Mucosa of descending colon (tissue), 3 donors: Measurements from ENCODE around the gene VSIG10. TPM values are rescaled to one million over a fixed set of nuclear protein-coding genes. Genes with fewer than 3 reads are reported as not detected.
A peak's percentile ranks its signal among the peaks of the same experiment; 100 is the strongest.

Source experiments
- ATAC-seq: fragments of 200-7000 bp; cut with Tn5 transposase; one replicate; pipeline ENCODE4 v1.9.1; 2020; ENCODE audit warnings: mild to moderate bottlenecking, moderate library complexity
- DNase-seq, 3 donors: peaks; one replicate each; pipeline ENCODE4 v3.0.0-alpha.2; 2020
- H3K36me3 ChIP-seq: fragments of 200-600 bp; one replicate; pipeline ENCODE4 v1.8.0; 2021; ENCODE audit warnings: low read depth, mild to moderate bottlenecking
- H3K4me1 ChIP-seq: fragments of 200-600 bp; one replicate; pipeline ENCODE4 v1.8.0; 2021; ENCODE audit warnings: low read depth, mild to moderate bottlenecking
- H3K4me3 ChIP-seq: fragments of 200-600 bp; one replicate; pipeline ENCODE4 v1.8.0; 2021; ENCODE audit warnings: mild to moderate bottlenecking
- H3K9me3 ChIP-seq: fragments of 200-600 bp; one replicate; pipeline ENCODE4 v1.8.0; 2021; ENCODE audit warnings: mild to moderate bottlenecking
- CTCF ChIP-seq: fragments of 200-600 bp; IDR thresholded peaks from one replicate; pipeline ENCODE4 v1.8.0; 2022; ENCODE audit warnings: antibody characterized with exemption, mild to moderate bottlenecking
- intact Hi-C, 2 donors: fragments of 100-400 bp; cut with DNase I in 1 of 2; cut with micrococcal nuclease in 1 of 2; formaldehyde crosslinking; loops; one replicate each; pipeline versions ENCODE4 v1.11.0 to v1.11.1; 2022; cut with DNase I, micrococcal nuclease
- total RNA-seq, 3 donors: library from RNA; stranded (reverse); fragmentation: NEBNext Ultra II Directional in 2 of 3; extraction: Animal tissue kit (Norgen Biotek cat#: 25700) in 2 of 3; gene quantifications; one replicate each; pipeline versions ENCODE4 v1.2.1 to v1.2.4, GENCODE V29; 2021 to 2023
- donor health status: DM: no; HTN: no; CAD: no; lungs with moderate emphysema.
- donor health status: DM: no; HTN: no; CAD: no.
- donor health status: DM: no; HTN: yes; CAD: no.

The VSIG10 gene
- total RNA-seq, 3 donors from 2014 or later = 56.2 to 131 (median 68.7) TPM

GRCh38 chr12:118063576-118064391 lies 40.0 kb downstream of the VSIG10 start:
- ATAC-seq (peak; percentile 43), DNase-seq (peak in 1 of 3 donors; percentile 28)
- no peak for TF ChIP-seq CTCF
- intact Hi-C loops = no loop called here
- Histone ChIP-seq H3K36me3 (no peaks in the 10 kb centered on the region), H3K9me3 (no peaks in the 10 kb centered on the region), H3K4me3 (no peak overlapping the region), H3K4me1 (peaks cover 23% of the 10 kb centered on the region)

- Histone ChIP-seq H3K4me3 (peak overlapping the region; percentile 58), H3K9me3 (no peaks in the 10 kb centered on the region), H3K36me3 (no peaks in the 10 kb centered on the region), H3K4me1 (peaks cover 23% of the 10 kb centered on the region)
- ATAC-seq (peak; percentile 48), DNase-seq (peak; percentile 56 to 66 (median 60))
- intact Hi-C loops = no loop called here
- no peak for TF ChIP-seq CTCF
Measured at GRCh38 chr12:118061873-118062843, 41.7 kb downstream of the VSIG10 start.

- H3K36me3 ChIP-seq = no peaks in the 10 kb centered on the region
- H3K9me3 ChIP-seq = no peaks in the 10 kb centered on the region
- no peak for TF ChIP-seq CTCF
- H3K4me1 ChIP-seq = peaks cover 29% of the 10 kb centered on the region
- peak within 1 kb of the TSS; percentile 58 for H3K4me3 ChIP-seq
- DNase-seq (peak; percentile 80 to 85 (median 84)), ATAC-seq (peak; percentile 52)
- intact Hi-C loops = no loop called here
Measured at GRCh38 chr12:118061011-118061872, 42.6 kb downstream of the VSIG10 start, which contains the start of gene WSB2. WSB2 (minus strand) TSS chr12:118061179; CDS start chr12:118061048, 131 bp downstream.

GRCh38 chr12:118060301-118061010 lies 43.4 kb downstream of the VSIG10 start:
- peak; percentile 74 to 81 (median 81) for DNase-seq
- Histone ChIP-seq H3K9me3 (no peaks in the 10 kb centered on the region), H3K36me3 (no peaks in the 10 kb centered on the region), H3K4me3 (peak overlapping the region; percentile 58), H3K4me1 (peaks cover 32% of the 10 kb centered on the region)
- ATAC-seq = peak; percentile 43
- TF ChIP-seq CTCF = no peak
- intact Hi-C loops = no loop called here
